HG03342 (cell line): Measurements from ENCODE around the gene SPATA33.

ENCODE experiments used
- ATAC-seq: cut with Tn5 transposase; IDR thresholded peaks from one replicate; pipeline ENCODE4 v1.9.1; 2021; ENCODE audit warnings: mild to moderate bottlenecking, moderate library complexity; ENCODE audit not compliant: unreplicated experiment

The SPATA33 gene

GRCh38 chr16:89657442-89658220 lies at the start of gene SPATA33, which contains the start of gene CHMP1A:
SPATA33 (plus strand) TSS chr16:89657836; CDS start chr16:89657912, 76 bp downstream.
CHMP1A (minus strand) TSS chr16:89657708; CDS start chr16:89657588, 120 bp downstream.
- peak; percentile 89 for ATAC-seq

- ATAC-seq = no peak
These were observed 49.5 kb upstream of the SPATA33 start for GRCh38 chr16:89607937-89608740.

- no peak for ATAC-seq
These were observed 47.6 kb upstream of the SPATA33 start for GRCh38 chr16:89610108-89610453.

DNA sequence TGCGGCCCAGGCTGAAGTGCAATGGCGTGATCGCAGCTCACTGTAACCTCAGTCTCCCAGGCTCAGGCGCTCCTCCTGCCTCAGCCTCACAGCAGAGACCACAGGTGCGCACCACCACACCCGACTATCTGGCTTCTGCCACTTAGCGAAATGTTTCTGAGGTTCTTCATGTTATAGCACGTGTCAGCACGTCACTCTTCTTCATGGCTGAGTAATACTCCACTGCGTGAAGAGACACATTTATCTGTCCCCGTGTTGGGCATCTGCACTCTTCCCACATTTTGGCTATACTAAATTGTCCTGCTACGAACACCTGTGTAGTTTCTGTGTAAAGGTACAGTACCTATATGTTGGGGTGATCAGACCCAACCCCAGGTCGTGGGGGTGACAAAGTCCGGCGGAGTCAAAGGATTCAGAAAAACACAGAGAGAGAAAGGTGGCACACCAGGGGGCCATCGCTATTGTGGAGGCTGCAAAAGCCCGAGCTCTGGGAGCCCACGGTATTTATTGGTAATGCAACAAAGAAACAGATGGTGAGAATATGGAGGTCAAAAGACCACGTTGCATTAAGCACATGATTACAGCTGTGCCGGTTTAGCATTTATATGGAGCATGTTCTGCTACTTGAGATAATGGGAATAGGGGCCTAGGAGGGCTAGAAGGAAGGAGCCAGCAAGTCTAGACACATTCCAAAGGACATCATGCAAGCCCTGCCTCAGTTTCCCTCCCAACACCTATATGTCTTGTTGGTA lies 45.0 kb upstream of the SPATA33 start:
- ATAC-seq = no peak

- ATAC-seq = no peak
These were observed 44.2 kb upstream of the SPATA33 start, which contains the start of gene DPEP1 for GRCh38 chr16:89613231-89613953. DPEP1 (plus strand) TSS chr16:89613642; CDS start chr16:89630411, 16,769 bp downstream.

DNA sequence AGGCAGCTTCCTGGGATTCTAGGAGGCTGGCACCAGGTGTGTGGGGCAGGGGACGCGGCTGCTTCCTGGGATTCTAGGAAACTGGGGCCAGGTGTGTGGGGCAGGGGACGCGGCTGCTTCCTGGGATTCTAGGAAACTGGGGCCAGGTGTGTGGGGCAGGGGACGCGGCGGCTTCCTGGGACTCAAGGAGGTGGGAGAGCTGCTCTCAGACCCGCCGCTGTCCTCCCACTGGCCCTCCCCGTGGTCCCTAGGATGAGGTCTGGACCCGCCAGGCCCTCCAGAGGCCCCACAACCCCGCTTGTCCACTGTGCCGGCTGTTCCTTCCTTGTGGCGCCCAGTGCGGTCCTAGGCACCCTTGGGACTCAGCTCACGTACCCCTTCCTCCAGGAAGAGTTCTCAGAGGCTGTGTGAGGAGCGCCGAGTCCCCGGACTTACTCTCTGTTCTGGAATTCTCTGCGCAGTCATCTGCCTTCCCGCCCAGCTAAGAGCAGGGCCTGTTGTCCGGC lies 43.6 kb upstream of the SPATA33 start:
- ATAC-seq = no peak

DNA sequence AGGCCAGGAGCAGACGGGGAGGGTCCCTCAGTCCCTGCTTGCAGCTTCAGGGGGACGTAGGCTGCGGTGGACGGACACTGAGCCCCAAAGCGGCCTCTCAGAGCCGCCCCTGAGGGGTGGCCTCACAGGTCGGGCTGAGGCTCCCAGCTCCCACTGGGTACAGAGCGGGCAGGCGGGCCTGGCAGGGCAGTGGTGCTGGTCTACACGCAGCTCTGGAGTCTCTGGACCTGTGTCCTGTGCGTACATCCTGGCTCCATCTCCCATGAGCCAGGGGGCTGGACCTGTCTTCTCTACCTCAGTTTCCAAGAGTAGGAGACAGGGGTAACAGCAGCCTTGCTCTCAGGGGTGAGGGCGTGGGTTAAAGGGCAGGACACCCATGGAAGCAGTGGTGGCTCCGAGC lies 42.5 kb upstream of the SPATA33 start:
- no peak for ATAC-seq

DNA sequence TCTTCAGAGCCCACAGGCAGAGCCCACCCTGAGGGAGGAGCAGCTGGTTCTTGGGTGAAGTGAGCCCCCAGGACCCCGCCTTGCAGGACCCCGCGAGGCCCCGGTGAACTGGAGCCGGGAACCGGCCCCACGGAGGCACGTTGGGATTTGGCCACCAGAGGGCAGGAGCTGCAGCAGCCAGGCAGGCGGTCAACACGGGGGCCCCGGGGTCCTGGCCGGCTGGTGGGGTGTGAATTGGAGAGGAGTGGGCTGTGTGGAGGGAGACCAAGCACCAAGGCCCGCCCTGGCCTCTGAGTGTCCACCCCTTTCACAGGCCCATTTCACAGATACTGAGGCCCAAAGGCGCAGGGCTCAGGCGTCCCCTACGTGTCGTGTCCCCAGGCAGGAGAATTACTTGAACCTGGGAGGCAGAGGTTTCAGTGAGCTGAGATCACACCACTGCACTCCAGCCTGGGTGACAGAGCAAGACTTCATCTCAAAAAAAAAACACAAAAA lies 42.0 kb upstream of the SPATA33 start:
- no peak for ATAC-seq

DNA sequence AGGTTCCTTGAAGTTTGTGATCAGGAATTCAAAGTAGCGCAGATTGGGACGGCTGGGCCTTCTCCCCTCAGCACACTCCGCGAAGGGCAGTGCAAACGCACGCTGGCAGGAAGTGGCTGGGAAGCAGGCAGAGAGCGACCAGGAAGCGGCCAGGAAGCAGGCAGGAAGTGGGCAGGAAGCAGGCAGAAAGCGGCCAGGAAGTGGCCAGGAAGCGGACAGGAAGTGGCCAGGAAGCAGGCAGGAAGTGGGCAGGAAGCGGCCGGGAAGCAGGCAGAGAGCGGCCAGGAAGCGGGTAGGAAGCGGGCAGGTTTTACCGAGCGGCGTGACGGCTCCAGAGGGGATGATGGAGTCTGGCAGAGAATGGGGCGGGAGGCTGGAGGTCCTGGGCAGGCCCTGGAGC lies 41.0 kb upstream of the SPATA33 start:
- no peak for ATAC-seq

GRCh38 chr16:89617036-89617435 lies 40.6 kb upstream of the SPATA33 start:
- no peak for ATAC-seq

- ATAC-seq = no peak
These were observed 39.3 kb upstream of the SPATA33 start for GRCh38 chr16:89618109-89618998.

DNA sequence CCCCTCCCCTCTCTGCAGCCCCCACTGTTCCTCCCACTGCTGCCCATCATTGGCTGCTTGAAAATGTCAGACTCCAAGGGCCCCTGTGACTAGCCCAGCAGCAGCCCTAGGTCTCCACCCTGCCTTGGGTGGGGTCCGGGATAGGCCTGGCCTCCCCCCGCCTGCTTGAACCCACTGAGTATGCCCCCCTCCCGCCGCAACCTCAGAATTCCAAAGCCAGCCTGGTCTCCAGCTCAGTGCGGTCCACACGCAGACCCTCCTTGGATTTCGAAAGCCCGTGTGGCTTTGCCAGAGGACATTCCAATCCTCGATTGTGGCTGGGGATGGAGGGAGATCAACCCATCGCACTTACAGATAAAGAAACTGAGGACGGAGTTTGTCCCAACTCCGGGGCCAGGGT lies 37.8 kb upstream of the SPATA33 start:
- ATAC-seq = no peak

- ATAC-seq = no peak
These were observed 37.2 kb upstream of the SPATA33 start for GRCh38 chr16:89620406-89620841.

- ATAC-seq = no peak
These were observed 36.4 kb upstream of the SPATA33 start for GRCh38 chr16:89621136-89621697.

DNA sequence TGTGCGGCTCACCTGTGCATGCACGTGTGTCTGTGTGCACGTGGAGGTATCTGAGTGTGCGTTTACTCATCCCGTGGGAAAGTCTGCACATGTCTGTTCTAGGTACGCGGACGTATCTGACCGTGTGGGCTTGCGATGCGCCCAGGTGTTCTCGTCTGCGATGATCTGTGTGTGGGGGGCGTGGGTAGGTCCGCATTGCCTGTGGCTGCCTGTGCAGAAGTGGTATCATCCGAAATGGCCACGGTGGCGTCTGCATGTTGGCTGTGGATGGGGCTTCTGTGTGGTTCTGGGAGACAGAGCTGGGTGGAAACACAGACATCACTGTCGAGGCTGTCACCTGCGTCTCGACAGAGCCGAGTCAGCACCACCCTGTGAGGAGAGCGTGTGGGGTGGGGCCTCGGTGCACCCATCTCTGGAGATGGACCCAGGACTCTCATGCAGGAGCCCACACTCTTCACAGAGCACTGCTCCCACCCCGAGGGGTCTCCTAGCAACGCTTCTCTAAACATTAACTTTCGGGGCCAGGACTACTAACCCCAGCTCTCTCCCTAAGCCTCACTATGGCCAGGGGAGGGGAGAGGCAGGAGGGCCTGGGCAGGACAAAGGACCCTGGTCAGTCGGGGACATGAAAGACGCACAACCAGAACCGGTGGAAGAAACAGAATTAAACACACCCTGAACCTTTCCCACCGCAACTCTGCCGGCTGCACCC lies 35.8 kb upstream of the SPATA33 start:
- no peak for ATAC-seq

- ATAC-seq = no peak
These were observed 34.0 kb upstream of the SPATA33 start for GRCh38 chr16:89623511-89624261.
